Breast epithelium (tissue), 3 donors: ENCODE measurements around the gene GPR37L1.

ENCODE experiments used
- POLR2AphosphoS5 ChIP-seq, 3 donors: sonication (generic); formaldehyde crosslinking; IDR thresholded peaks; one replicate each; pipeline ENCODE4 v1.6.1; 2017; ENCODE audit warnings: antibody characterized with exemption in 3 of 3
- TF ChIP-seq, protein P1 (sequence below), 3 donors: fragments of 450-650 bp; IDR thresholded peaks; one replicate each; pipeline ENCODE4 v1.5.1; 2016 to 2017; ENCODE audit warnings: antibody characterized with exemption in 3 of 3, mild to moderate bottlenecking in 3 of 3, moderate library complexity in 3 of 3

GRCh38 chr1:202078241-202078640, 44.5 kb upstream of the GPR37L1 start:
- TF ChIP-seq, protein P1, sequence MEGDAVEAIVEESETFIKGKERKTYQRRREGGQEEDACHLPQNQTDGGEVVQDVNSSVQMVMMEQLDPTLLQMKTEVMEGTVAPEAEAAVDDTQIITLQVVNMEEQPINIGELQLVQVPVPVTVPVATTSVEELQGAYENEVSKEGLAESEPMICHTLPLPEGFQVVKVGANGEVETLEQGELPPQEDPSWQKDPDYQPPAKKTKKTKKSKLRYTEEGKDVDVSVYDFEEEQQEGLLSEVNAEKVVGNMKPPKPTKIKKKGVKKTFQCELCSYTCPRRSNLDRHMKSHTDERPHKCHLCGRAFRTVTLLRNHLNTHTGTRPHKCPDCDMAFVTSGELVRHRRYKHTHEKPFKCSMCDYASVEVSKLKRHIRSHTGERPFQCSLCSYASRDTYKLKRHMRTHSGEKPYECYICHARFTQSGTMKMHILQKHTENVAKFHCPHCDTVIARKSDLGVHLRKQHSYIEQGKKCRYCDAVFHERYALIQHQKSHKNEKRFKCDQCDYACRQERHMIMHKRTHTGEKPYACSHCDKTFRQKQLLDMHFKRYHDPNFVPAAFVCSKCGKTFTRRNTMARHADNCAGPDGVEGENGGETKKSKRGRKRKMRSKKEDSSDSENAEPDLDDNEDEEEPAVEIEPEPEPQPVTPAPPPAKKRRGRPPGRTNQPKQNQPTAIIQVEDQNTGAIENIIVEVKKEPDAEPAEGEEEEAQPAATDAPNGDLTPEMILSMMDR (IDR thresholded peaks at IDR 0.05): no peak
- no peak for TF ChIP-seq POLR2AphosphoS5 (IDR thresholded peaks at IDR 0.05)
